ENCODE measurements around the gene LRCH1. TPM values are rescaled to one million over a fixed set of nuclear protein-coding genes. Genes with fewer than 3 reads are reported as not detected.

LRCH1 gene
- total and polyA plus RNA-seq, 2 experiments from 2014 or later: 6.0 to 14.6 TPM

GRCh38 chr13:46717275-46717674 lies 164.3 kb downstream of the LRCH1 start:
- TF ChIP-seq, protein P1, sequence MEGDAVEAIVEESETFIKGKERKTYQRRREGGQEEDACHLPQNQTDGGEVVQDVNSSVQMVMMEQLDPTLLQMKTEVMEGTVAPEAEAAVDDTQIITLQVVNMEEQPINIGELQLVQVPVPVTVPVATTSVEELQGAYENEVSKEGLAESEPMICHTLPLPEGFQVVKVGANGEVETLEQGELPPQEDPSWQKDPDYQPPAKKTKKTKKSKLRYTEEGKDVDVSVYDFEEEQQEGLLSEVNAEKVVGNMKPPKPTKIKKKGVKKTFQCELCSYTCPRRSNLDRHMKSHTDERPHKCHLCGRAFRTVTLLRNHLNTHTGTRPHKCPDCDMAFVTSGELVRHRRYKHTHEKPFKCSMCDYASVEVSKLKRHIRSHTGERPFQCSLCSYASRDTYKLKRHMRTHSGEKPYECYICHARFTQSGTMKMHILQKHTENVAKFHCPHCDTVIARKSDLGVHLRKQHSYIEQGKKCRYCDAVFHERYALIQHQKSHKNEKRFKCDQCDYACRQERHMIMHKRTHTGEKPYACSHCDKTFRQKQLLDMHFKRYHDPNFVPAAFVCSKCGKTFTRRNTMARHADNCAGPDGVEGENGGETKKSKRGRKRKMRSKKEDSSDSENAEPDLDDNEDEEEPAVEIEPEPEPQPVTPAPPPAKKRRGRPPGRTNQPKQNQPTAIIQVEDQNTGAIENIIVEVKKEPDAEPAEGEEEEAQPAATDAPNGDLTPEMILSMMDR (IDR thresholded peaks at IDR 0.05; ENCODE audit: low read depth, low read length): no peak
- H3K4me3 ChIP-seq: no peak overlapping the region

DNA sequence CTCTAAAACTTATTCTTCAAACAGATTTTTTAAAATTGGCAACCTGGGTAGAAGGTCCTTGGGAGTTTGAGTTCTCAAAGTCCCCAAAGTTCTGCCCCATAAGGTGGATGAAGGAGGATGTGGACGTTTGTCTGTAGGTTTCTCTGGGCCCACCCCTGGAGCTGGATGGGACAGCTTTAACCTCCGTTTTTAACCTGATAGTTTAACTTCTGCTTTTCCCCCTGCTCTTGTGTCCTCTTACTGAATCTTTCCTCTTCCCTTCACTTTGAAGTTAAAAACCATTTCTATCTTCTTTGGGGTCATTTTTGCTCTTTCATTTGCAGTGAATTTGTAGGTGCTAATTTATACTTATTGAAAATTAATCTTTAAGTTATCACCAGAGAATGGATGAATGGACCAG lies 164.9 kb downstream of the LRCH1 start:
- Histone ChIP-seq H3K27me3 (no peaks in the 10 kb centered on the region), H3K4me1 (ENCODE audit: low read depth) (peaks cover 9% of the 10 kb centered on the region), H3K4me3 (no peak overlapping the region), H3K27ac (no peak overlapping the region), H3K36me3 (no peaks in the 10 kb centered on the region), H3K9me3 (ENCODE audit: low read depth) (no peaks in the 10 kb centered on the region)
- DNase-seq (ENCODE audit: low read depth in 1 of 2, low spot score in 1 of 2): no peak
- TF ChIP-seq, protein P1 (IDR thresholded peaks at IDR 0.05; ENCODE audit: low read depth, low read length): no peak

More at GRCh38 chr13:46717275-46717674, 164.3 kb downstream of the LRCH1 start:
- H3K27me3 ChIP-seq: no peaks in the 10 kb centered on the region
- no peaks in the 10 kb centered on the region for H3K36me3 ChIP-seq
- H3K9me3 ChIP-seq (ENCODE audit: low read depth): no peaks in the 10 kb centered on the region
- no peak overlapping the region for H3K27ac ChIP-seq
- no peak for DNase-seq (ENCODE audit: low read depth in 1 of 2, low spot score in 1 of 2)
- H3K4me1 ChIP-seq (ENCODE audit: low read depth): peaks cover 13% of the 10 kb centered on the region

- Histone ChIP-seq H3K27me3 (no peaks in the 10 kb centered on the region), H3K36me3 (peaks cover 18% of the 10 kb centered on the region), H3K27ac (no peak overlapping the region), H3K4me1 (ENCODE audit: low read depth) (peaks cover 4% of the 10 kb centered on the region), H3K9me3 (ENCODE audit: low read depth) (no peaks in the 10 kb centered on the region), H3K4me3 (no peak overlapping the region)
- no peak for DNase-seq (ENCODE audit: low read depth in 1 of 2, low spot score in 1 of 2)
- TF ChIP-seq, protein P1 (IDR thresholded peaks at IDR 0.05; ENCODE audit: low read depth, low read length): no peak
Measured at GRCh38 chr13:46720189-46720588, 167.2 kb downstream of the LRCH1 start.

DNA sequence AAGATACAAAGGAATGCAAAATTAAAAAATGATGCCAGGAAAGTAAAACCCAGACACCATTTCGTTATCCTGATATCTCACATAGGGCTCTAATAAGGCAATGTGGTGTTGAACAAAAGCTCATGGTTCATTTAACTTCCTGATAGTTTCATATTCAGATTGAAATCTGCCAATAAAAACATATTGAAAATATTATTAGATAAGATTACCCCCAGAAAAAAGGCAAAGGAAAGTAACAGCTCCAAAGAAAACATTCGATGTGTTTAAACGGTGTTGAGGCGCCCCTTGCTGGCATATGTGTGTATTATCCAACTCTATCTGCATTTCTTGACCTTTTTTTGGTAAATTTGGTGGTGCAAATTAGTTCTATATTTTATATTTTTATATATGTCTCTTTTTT lies 168.1 kb downstream of the LRCH1 start:
- H3K4me1 ChIP-seq (ENCODE audit: low read depth): peaks cover 4% of the 10 kb centered on the region
- no peak overlapping the region for H3K27ac ChIP-seq
- H3K36me3 ChIP-seq: peaks cover 23% of the 10 kb centered on the region
- H3K4me3 ChIP-seq: no peak overlapping the region
- TF ChIP-seq, protein P1 (IDR thresholded peaks at IDR 0.05; ENCODE audit: low read depth, low read length): peak; percentile 59
- no peaks in the 10 kb centered on the region for H3K27me3 ChIP-seq
- no peaks in the 10 kb centered on the region for H3K9me3 ChIP-seq (ENCODE audit: low read depth)
- peak; percentile 67 to 68 for DNase-seq (ENCODE audit: low read depth in 1 of 2, low spot score in 1 of 2)

- Histone ChIP-seq H3K27ac (no peak overlapping the region), H3K4me3 (no peak overlapping the region), H3K36me3 (peaks cover 33% of the 10 kb centered on the region), H3K4me1 (ENCODE audit: low read depth) (peaks cover 2% of the 10 kb centered on the region), H3K27me3 (no peaks in the 10 kb centered on the region), H3K9me3 (ENCODE audit: low read depth) (no peaks in the 10 kb centered on the region)
- TF ChIP-seq, protein P1 (IDR thresholded peaks at IDR 0.05; ENCODE audit: low read depth, low read length): no peak
- DNase-seq (ENCODE audit: low read depth in 1 of 2, low spot score in 1 of 2): no peak
Measured at GRCh38 chr13:46726347-46726746, 173.4 kb downstream of the LRCH1 start.

DNA sequence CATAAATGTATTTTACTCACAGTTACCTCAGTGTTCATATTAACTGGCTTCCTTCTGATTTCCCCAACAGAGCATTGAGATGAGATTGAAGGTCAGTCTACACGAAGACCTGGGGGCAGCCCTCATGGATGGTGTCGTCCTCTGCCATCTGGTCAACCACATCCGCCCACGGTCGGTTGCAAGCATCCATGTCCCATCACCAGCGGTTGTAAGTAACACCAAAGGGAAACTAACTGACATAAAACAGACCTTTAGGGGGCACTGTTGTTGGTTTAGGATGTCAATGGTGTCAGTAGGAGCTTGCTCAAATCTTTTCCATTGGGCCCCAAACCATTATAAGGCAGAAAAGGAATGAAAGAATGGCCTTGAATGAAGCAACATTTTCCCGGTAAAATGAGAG lies 175.8 kb downstream of the LRCH1 start:
- TF ChIP-seq, protein P1 (IDR thresholded peaks at IDR 0.05; ENCODE audit: low read depth, low read length): no peak
- Histone ChIP-seq H3K27me3 (no peaks in the 10 kb centered on the region), H3K27ac (no peak overlapping the region), H3K4me1 (ENCODE audit: low read depth) (no peaks in the 10 kb centered on the region), H3K36me3 (peaks cover 43% of the 10 kb centered on the region), H3K9me3 (ENCODE audit: low read depth) (no peaks in the 10 kb centered on the region), H3K4me3 (no peak overlapping the region)
- DNase-seq (ENCODE audit: low read depth in 1 of 2, low spot score in 1 of 2): no peak

Measured in cardiac muscle cell (in vitro differentiated cells and primary cell).